PFSK-1 (cell line): ENCODE data around the gene RASA2.

ENCODE experiments used
- FOXP2 ChIP-seq: optimal IDR thresholded peaks from 2 replicates; pipeline ENCODE3; 2011; ENCODE audit warnings: borderline replicate concordance, control low read depth, inconsistent platforms; ENCODE audit not compliant: insufficient read depth; ENCODE audit errors: extremely low read length, extremely low read depth
- POLR2AphosphoS5 ChIP-seq: IDR thresholded peaks from 2 replicates; pipeline ENCODE4 v1.6.1; 2012; ENCODE audit warnings: low read depth, mild to moderate bottlenecking, control low read depth, low read length, moderate library complexity
- SIN3A ChIP-seq: IDR thresholded peaks from 2 replicates; pipeline ENCODE4 v1.6.1; 2012; ENCODE audit warnings: mild to moderate bottlenecking, low read length, moderate library complexity, borderline replicate concordance; ENCODE audit not compliant: insufficient read depth
- TAF1 ChIP-seq: IDR thresholded peaks from 2 replicates; pipeline ENCODE4 v1.6.1; 2012; ENCODE audit warnings: low read length, control low read depth, borderline replicate concordance; ENCODE audit not compliant: insufficient read depth
- TF ChIP-seq, protein P1 (sequence below), 2 experiments: IDR thresholded peaks; 2 replicates each; pipeline versions ENCODE4 v1.6.1 to v1.8.0; 2011 to 2012; ENCODE audit warnings: low read depth in 2 of 2, low read length in 2 of 2, control low read depth in 1 of 2, inconsistent platforms in 1 of 2, mild to moderate bottlenecking in 1 of 2, moderate library complexity in 1 of 2; ENCODE audit not compliant: insufficient read depth in 1 of 2

RASA2 gene

DNA sequence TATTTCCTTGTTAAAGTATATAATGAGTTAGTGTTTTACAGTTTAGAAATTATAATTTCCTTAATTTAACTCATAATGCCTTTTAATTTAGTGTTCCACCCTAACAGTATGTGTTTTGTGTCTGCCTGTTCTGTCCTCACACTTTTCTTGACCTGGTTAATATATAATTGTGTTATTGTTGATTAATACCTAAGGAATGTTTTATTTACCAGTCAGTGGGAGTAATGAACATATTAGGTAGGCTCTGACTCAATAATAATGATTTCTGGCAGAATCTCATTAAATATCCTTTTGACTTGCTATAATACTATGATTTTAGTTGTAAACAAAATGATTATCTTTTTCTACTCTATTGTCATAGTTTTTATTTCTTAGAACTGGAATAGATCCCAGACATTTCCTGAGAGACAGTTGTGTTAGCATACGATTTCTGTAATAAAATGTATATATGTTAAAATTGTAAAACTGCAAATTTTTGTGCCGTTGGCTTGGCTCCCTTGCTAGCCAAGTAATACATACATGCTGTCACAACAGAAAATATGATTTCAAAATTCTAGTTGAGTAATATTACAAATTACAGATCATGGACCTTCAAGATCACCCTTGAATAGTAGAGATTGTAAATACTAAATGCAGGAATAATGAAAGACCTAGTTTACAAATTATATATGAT is 51.9 kb downstream of the RASA2 start:
- no peak for TF ChIP-seq SIN3A
- no peak for TF ChIP-seq FOXP2
- no peak for TF ChIP-seq POLR2AphosphoS5

DNA sequence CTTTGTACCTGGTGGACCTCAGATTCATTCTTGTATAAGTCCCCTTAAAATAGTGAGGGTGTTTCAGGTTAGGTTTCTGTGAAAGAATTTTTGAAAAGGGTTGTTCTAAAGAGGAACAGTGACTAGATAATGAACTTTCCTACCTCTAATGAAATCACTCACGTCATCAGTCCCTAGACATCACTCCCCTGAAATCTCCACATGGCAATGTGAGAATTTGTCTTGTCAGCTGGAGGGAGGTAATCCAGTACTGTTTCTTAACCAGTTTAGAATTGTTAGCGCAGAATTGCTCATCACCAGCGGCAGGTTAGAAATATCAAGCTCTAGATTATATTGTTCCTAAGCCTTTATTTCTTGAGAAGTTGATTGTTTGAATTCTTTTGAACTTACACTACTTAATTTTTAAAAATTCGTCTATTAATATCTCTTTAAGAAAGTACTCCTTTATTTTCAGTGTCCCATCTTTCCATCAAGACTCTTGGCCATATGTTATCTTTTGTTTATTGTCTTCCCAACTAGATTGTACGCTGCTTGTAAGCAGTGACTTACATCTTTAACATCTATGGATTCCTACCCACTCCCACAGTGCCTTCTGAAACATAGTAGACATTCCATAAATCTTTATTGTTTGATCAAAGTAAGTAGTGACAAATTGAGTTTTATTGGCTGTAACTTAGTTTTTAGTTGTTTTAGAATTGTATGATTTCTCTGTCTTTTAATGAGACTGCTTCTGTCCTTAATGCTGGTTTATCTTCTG is 52.8 kb downstream of the RASA2 start:
- TF ChIP-seq FOXP2 (no peak), SIN3A (no peak), TAF1 (no peak), POLR2AphosphoS5 (no peak)
- TF ChIP-seq, protein P1, sequence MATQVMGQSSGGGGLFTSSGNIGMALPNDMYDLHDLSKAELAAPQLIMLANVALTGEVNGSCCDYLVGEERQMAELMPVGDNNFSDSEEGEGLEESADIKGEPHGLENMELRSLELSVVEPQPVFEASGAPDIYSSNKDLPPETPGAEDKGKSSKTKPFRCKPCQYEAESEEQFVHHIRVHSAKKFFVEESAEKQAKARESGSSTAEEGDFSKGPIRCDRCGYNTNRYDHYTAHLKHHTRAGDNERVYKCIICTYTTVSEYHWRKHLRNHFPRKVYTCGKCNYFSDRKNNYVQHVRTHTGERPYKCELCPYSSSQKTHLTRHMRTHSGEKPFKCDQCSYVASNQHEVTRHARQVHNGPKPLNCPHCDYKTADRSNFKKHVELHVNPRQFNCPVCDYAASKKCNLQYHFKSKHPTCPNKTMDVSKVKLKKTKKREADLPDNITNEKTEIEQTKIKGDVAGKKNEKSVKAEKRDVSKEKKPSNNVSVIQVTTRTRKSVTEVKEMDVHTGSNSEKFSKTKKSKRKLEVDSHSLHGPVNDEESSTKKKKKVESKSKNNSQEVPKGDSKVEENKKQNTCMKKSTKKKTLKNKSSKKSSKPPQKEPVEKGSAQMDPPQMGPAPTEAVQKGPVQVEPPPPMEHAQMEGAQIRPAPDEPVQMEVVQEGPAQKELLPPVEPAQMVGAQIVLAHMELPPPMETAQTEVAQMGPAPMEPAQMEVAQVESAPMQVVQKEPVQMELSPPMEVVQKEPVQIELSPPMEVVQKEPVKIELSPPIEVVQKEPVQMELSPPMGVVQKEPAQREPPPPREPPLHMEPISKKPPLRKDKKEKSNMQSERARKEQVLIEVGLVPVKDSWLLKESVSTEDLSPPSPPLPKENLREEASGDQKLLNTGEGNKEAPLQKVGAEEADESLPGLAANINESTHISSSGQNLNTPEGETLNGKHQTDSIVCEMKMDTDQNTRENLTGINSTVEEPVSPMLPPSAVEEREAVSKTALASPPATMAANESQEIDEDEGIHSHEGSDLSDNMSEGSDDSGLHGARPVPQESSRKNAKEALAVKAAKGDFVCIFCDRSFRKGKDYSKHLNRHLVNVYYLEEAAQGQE (IDR thresholded peaks at IDR 0.05; ENCODE audit: insufficient read depth in 1 of 2, low read depth in 2 of 2, low read length in 2 of 2) = no peak

DNA sequence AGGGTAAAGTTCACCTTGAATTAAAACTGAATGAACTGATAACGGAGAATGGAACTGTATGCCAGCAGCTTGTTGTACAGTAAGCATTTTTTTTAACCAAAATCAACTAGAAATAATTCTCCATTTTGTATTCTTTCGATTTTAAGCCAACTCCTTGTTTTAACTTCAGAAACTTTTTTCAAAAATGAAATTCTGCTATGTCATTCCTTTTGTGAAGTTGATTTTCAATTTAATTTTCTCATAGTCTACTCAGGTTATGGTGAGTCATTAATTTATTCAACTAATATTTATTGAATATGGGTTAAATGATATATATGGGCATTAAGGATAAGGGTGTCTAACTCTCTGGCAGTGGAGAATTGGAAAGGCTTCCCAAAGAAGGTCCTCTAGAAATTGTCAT is 53.7 kb downstream of the RASA2 start:
- TF ChIP-seq POLR2AphosphoS5 (no peak), FOXP2 (no peak), TAF1 (no peak), SIN3A (no peak)
- TF ChIP-seq, protein P1 (IDR thresholded peaks at IDR 0.05; ENCODE audit: insufficient read depth in 1 of 2, low read depth in 2 of 2, low read length in 2 of 2) = no peak

DNA sequence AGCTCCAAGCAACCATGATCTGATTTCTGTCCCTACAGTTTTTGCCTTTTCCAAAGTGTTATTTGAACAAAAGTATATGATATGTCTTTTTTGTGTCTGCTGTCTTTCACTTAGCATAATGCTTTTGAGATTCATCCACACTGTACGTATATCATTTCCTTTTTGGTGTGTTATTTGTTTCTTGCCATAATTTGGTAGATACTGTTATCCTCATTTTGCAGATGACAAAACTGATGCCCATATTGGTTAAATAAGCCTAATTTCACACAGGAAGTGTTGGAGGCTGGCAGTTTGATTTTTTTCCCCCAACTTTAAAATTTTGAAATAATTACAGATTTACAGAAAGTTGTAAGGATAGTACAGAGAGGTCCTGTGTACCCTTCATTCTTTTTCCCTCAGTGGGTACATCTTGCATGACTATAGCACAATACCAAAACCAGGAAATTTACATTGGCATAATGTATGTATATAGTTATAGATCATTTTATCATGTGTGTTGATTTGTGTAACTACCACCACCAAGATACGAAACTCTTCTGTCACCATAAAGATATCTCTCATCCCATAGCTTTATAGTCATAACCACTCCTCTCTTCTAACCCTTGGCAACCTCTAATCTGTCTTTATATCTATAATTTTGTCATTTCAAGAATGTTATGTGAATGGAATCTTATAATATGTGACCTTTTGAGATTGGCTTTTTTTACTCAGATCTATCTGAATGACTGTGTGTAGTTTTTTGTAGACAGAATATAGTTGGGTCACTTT is 55.6 kb downstream of the RASA2 start:
- TF ChIP-seq SIN3A (no peak), TAF1 (no peak), POLR2AphosphoS5 (no peak), FOXP2 (no peak)
- TF ChIP-seq, protein P1 (IDR thresholded peaks at IDR 0.05; ENCODE audit: insufficient read depth in 1 of 2, low read depth in 2 of 2, low read length in 2 of 2) = no peak

DNA sequence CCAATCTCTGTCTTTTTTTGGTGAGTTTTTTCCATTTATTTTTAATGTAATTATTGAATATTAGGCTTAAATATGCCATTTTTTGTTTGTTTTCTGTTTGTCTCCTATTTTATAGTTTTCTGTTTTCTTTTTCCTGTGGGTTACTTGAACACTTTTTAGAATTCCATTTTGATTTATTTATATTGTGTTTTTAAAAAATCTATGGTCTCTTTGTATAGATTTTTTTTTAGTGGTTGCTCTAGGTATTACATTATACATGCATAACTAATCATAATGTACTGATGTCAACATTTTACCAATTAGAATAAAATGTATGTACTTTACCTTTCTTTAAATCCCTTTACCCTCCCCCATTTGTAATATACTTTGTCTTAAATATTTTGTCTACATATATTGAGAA is 56.2 kb downstream of the RASA2 start:
- no peak for TF ChIP-seq TAF1
- no peak for TF ChIP-seq FOXP2
- TF ChIP-seq, protein P1 (IDR thresholded peaks at IDR 0.05; ENCODE audit: insufficient read depth in 1 of 2, low read depth in 2 of 2, low read length in 2 of 2) = no peak
- TF ChIP-seq SIN3A = no peak
- no peak for TF ChIP-seq POLR2AphosphoS5
